Dermis blood vessel endothelial cell (primary cell): ENCODE results near the gene PCDH19. TPM values are rescaled to one million over a fixed set of nuclear protein-coding genes. Genes with fewer than 3 reads are reported as not detected.
"Not testable (repeated sequence)": the region's sequence is repeated elsewhere in the genome, so short reads cannot be mapped to it uniquely, and the experiment has no call there.

Experiments used
- DNase-seq: peaks from one replicate; pipeline ENCODE4 v3.0.0; 2010
- total RNA-seq: library from RNA; depleted of rRNA; stranded (reverse); fragments of >200 nt; gene quantifications from 2 replicates; pipeline ENCODE4 v1.2.3, GENCODE V29; 2014

Gene PCDH19, protein sequence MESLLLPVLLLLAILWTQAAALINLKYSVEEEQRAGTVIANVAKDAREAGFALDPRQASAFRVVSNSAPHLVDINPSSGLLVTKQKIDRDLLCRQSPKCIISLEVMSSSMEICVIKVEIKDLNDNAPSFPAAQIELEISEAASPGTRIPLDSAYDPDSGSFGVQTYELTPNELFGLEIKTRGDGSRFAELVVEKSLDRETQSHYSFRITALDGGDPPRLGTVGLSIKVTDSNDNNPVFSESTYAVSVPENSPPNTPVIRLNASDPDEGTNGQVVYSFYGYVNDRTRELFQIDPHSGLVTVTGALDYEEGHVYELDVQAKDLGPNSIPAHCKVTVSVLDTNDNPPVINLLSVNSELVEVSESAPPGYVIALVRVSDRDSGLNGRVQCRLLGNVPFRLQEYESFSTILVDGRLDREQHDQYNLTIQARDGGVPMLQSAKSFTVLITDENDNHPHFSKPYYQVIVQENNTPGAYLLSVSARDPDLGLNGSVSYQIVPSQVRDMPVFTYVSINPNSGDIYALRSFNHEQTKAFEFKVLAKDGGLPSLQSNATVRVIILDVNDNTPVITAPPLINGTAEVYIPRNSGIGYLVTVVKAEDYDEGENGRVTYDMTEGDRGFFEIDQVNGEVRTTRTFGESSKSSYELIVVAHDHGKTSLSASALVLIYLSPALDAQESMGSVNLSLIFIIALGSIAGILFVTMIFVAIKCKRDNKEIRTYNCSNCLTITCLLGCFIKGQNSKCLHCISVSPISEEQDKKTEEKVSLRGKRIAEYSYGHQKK (N-terminal part only)
- total RNA-seq, result 0.60 and 0.68 TPM in 2 replicates

DNA sequence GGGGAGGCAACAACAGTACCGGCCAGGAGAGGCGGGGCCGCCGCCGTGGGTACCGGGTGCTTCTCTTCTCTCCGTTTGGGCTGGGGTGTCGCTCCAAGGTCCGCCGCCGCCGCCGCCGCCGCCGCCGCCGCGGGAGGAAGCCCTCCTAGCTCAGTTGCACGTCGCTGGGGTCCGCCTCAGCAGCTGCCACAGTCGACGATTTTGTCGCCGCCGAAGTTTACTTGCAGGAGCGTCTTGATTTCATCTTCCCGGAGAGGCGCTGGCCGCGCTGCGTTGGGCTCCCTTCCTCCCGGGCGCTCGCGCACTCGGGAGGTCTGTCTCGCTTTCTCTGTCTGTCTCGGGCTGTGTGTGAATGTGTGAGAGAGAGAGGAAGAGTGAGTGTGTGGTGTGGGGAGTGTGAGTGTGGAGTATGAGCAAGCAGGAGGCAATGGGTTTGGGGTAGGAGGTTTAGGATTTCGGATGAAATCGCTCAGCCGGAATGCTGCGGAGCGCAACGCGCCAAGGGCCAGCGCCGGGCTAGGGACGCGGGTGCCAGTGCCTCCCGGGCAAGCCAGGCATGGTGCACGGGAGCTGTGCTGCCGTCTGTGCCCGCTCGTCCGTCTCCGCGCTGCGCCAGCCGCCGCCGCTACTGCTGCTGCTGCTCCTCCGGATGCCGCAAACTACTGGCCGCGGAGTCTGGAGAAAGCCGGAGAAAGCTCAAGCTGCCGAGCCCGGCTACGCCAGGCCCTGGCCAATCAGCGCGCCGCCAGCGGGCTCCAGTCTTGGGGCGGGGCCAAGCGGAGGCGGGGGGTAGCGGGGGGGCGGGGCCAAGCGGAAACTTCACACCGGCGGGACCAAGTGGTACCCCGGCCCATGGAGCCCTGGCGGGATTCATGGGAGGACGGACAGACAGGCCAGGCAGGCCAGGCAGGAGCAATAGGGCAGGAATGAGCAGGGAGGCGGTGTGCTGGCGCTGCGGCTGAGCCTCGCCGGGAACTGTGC is at the start of gene PCDH19:
TSS of gene PCDH19 (minus strand) at position 664 of the 981 bp plus-strand sequence. CDS start 1,676 bp downstream, outside the sequence.
- peak; percentile 75 for DNase-seq

DNA sequence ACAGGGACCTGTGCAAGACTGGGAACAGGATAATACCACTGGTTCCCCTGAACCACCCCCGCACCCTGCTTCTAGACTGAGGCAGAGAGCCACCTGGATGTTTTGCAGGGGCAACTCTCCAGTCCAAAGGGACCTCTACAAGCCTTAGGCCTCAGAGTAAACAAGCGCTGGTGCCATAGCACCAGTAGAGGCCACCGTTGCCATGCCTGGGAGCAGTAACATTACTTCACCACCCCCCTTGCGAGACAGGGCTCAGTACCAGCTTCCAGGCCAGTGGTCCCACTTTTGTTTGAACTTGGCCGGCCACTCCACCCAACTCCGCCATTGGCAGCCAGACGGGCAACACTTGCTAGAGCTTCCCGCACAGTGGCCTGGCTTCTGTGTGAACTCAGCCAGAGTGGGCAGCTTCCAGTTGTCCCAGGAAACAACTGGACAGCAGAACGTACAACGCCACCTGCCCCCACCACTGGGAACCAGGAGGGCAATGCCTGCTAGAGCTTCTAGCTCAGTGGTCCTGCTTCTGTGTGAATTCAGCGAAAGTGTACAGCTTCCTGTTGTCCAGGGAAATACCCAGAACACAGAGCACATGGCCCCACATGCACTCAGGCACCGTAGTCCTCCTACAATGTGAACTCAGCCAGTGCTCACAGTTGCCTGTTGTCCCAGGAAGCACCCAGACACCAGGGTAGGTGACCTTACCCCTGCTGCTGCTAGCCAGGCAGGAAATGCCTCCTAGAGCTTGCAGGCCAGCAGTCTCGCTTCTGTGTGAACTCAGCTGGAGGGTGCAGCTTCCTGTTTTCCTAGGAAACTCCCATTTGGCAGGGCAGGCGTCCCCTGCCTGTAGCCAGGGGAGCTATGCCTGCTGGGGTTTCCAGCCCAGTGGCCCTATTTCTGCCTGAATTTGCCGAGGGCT is 39.9 kb upstream of the PCDH19 start:
- DNase-seq, result peak; percentile 70

DNA sequence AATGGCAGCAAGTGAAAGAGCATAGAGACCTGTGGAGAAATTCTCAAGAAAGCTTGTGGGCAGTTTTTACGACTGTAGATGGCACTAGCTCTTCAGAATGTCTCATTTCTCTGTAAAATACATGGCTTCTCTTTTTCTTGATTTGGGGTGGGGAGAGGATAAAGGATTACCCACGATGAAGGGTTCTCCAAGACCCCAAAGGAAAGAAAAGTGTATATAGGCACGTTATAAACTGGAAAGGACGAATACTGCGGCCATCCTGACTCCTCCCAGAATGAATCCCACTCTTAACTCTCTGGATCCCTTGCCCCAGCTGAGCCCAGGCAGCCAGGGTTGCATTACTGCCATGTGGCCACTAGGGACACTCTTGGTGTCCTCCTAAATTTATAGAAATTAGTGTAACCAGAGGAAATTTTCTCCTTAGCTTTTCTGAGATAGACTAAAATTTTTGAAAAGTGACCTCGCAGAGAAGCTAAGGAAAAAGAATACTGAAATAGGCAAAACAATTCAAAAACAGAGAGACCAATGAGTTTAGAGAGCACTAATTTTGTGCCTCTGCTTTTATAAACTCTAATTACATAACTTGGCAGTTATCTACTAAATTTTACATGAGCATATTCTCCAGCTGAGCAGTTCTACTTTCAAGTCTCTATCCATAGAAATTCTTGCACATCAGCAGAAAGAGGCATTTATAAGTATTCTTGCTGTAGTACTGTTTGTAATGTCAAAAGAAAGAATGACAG is 37.8 kb upstream of the PCDH19 start:
- peak; percentile 62 for DNase-seq

DNA sequence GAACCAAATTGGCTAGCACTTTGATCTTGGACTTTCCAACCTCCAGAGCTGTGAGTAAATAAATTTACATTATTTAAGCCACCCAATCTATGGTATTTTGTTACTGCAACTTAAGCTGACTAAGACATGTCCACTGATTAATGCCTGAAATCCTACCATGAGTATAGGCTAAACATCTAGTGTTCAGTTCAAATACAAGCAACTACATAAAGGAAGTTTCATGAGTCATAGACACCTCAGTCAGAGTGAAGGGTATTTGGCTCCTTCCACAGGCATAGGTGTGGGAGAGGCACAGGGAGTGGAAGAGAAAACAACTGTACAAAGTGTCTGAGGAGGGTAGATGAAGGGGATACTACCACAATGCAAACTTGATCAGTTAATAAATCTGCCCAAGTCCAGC is 35.5 kb upstream of the PCDH19 start:
- no peak for DNase-seq

DNA sequence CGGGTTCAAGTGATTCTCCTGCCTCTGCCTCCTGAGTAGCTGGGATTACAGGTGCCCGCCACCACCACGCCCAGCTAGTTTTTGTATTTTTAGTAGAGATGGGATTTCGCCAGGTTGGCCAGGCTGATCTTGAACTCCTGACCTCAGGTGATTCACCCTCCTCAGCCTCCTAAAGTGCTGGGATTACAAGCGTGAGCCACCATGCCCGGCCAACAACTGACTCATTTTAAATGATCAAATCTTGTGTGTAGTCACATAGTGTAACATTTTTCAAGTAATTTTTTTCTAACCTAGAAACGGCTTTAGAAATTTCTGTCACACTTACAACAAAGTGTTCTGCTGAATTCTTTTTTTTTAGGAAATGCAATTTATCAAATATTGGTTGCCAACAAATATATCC is 31.2 kb upstream of the PCDH19 start:
- DNase-seq, result not testable (repeated sequence)

DNA sequence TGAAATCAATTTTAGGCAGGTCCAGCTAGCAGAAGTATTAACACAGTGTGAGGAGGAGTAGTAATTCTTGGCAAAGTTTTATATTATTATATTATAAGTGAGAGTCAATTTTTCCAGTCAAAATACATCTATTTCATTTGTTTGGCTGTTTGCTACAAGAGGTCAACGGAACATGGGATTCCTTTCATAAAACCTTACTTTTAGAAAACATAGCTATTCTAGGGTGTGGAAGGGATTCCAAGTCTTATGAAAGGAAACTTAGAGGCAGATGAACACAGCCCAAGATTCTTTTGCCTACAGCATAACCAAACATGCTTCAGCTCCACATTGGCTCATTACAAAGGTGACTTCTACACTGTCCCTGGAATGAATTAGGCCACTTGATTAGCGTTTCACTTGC is 29.9 kb upstream of the PCDH19 start:
- no peak for DNase-seq

DNA sequence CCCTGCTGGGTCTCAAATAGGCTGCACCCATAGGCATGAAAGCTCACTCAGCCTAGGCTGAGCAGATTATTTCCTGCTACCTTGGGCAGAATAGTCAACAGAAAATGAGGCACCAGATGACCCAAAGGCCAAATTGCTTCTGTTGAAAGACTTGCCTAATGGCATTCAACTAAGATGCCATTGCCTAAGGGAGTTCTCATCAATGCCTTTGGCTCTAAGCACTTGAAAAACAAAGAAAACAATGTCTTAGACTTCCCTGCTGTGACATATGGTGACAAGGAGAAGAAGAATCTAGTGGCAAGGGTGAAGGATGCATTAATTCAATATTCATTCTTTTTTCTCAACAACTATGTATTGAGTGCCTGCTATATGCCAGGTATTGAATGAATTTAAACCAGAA is 25.7 kb upstream of the PCDH19 start:
- no peak for DNase-seq

DNA sequence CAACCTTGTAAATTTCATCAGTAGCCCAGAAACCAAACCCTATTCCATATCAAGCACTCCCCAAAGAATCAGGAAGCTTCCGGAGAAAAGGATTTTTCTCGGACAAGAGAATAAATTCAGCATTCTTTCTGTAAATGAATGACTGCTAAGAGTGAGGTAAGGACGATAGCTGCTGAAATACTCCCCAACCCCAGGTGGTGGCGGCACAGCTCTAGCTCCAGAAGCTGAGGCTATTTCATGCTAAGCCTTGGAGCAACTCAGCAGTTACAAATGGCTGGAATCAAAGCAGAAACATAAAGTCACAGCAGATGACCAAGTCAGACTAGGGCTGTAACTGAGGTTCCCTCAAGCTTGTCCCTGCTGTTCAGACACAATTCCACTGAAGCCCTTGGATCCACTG is 13.9 kb upstream of the PCDH19 start:
- DNase-seq, result peak; percentile 54

DNA sequence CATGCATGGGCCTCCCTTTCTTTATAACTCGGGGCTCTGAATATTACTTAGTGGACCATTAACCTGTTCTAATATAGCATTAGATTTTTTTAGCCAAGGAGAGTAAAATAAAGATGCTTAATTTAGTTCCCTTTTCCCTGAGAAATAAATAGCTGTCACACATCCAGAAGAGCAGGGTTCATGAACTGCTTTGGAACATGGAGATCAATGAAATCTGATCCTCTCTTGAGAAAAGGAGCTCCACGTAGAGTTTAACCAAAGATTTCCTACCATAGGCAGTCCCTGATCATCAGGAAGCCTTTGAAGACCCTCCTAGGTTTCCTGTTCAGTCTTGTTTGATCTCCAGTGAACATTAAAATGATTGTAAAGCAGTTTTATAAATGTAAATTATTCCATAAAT is 8.5 kb upstream of the PCDH19 start:
- no peak for DNase-seq

DNA sequence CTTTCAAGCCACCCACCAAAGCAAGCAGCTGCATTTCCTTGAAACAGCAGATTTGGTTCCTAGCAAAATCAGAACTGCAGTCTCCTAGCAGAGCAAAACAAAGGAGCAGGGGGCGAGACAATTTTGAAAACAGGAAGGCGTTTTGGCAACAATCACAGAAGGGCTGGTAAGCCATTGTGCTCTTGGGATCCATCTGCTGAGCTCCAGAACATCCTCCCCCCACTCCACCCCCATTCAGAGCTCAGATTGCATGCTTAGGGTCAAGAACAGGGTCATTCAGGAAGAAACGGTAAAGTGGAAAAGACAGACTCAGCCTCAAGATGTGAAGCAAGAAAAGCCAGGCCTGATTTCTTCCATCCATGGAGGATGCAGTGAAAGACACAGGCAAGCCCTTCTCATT is 7.6 kb upstream of the PCDH19 start:
- peak; percentile 84 for DNase-seq

DNA sequence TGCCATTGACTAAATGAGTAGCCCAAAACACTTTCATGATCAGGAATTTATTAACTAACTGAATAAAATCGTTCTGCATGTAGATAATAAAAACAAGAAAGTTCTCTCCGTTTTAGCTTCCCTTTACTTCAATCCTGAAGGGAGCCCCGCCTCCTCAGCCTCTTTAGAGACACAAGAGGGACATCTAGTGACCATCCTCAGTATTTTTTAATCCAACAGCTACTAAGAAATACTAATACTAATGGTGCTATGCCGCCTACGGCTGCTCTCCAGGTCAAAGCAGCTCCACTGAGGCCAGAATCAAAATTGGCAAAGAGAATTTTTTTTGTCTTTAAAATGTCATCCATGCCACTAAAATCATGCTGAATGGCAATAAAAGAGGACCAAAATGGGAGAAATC is 3.2 kb upstream of the PCDH19 start:
- peak; percentile 75 for DNase-seq

DNA sequence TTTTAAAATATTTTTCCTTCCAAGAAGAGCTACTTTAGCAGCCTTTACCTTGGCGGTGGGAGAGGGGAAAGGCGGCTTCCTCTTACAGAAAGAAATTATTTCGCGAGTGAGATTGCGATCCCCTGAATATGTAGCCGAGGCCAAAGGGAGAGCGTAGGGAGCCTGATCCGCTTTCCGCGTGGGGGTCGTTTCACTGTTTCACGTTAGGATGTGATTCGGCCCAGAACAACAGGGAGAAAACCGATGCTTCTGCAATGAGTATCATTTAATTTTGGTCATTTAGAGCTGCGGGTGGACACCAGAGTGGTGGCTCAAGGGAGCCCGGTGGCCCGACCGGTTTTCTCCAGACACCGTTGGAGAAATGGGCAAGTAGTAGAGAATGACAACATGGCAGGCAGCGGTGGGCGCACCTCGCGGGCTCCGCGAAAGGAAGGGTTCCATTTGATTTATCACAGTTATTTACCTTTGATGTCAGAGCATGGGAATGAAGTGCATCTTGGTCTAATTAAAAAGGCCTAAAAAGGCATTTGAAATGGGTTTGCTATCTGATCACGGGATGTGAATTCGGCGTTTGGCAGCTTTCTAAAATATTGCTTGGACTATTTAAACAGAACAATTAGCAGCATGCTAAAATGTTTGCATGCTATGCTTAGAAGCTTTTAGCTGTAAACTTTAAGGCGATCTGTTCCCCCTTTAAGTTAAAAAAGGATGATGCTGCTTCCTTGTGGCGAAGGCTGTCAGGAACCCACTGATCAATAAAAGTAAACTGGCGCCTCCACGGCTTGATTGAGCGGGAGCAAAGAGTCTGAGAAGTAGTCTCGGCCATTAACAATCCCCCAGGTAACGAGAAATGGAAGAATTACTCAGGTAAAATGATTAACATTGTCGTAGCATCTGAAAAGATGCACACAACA is 2.0 kb upstream of the PCDH19 start:
- no peak for DNase-seq

DNA sequence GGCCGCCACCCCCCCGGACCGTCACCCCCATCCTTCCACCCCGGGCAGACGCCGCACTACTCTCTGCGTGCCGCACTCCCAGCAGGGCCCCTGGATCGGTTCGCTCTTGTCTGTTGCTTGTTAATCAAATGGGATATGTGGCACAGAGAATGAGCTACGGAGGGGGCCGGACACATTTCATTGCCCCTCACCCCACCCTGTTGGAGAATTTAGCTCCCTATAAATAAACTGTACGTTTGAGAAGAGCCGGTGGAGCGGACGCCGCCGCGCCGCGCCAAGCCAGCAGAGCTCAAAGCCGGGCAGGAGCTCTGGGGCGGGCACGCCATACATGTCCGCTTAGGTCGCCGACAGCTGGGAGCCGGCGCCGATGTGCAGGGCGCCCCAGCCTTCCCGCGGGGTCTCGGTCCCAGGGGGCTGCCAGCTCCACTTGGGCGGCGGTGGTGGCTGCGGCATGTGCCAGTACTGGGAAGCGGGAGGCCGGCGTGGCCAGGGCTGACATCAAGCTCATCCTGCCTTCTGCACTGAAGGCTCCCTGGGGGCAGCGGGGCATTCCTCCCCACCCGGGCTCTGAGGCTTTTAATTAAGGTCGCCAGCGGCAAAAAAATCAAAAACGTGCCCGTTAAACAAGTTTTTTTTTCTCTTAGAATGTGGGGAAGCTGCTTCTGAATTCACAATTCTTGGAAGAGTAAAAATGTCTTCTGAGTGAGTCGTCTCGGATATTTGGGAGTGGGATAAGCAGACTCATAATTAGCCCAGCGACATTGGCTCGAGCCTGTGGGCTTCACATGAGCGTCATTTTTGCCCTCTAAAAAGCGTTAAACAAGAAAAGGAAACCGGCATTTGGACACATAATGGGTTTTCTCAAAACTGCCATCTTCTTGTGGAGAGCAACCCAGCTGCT is 1.1 kb upstream of the PCDH19 start:
- peak; percentile 20 for DNase-seq

DNA sequence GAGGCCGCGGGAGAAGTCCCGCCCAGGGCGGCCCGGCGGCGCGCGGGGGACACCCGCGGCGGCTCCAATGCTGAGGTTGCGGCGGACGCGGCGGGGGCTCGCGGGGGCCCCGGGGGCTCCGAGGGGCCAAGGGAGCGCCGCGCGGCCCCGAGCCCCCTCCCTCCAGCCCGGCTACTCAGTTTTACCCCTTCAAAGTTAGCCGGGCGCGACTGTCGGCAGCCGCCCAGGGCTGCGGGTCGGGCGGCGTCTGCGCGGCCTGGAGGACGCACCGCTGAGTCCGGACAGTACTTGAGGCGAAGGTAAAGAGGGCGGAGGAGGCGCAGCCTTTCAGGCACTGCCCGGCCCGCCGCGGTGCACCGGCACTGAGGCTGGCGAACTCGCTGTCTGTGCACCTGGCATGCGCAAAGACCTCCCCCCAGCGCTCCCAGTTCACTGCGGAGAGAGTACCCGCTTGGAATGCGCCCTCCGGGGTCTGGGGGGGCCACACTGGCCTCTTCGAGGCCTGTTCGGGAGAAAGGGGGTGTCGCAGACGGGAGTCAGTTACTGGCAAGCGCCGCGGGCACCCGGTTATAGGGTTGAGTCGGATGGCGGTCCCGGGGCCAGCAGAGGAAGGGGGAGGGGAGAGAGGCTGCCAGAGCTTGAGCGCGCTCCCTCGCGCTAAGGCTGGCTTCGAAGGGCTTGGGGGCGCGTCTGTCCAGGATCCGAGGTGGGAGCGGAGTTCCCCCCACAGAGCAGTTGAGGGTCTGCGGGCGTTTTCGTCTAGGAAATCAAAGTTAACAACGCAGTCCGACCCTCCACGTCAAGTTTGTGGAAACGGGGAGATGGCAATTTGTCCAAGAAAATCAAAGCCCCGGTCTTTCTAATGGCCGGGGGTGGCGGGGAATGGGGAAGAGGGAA is 1.1 kb downstream of the PCDH19 start:
- no peak for DNase-seq

DNA sequence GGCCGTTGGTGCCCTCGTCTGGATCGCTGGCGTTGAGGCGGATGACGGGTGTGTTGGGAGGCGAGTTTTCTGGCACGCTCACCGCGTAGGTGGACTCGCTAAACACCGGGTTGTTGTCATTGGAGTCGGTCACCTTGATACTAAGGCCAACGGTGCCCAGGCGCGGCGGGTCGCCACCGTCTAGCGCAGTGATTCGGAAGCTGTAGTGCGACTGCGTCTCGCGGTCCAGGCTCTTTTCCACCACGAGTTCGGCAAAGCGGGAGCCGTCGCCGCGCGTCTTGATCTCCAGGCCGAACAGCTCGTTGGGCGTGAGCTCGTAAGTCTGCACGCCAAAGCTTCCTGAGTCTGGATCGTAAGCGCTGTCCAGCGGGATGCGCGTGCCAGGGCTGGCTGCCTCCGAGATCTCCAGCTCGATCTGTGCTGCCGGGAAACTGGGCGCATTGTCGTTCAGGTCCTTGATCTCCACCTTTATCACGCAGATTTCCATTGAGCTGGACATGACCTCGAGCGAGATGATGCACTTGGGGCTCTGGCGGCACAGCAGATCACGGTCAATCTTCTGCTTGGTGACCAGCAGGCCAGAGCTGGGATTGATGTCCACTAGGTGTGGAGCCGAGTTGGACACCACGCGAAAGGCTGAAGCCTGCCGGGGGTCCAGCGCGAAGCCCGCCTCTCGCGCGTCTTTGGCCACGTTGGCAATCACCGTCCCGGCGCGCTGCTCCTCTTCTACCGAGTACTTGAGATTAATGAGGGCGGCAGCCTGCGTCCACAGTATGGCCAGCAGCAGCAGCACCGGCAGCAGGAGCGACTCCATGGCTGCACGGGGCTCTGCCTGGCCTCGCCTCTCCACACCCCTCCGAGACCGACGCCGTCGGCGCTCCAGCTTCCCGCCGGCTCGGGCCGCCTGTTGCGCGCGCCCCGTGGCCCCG is 2.0 kb downstream of the PCDH19 start:
- DNase-seq, result peak; percentile 34

DNA sequence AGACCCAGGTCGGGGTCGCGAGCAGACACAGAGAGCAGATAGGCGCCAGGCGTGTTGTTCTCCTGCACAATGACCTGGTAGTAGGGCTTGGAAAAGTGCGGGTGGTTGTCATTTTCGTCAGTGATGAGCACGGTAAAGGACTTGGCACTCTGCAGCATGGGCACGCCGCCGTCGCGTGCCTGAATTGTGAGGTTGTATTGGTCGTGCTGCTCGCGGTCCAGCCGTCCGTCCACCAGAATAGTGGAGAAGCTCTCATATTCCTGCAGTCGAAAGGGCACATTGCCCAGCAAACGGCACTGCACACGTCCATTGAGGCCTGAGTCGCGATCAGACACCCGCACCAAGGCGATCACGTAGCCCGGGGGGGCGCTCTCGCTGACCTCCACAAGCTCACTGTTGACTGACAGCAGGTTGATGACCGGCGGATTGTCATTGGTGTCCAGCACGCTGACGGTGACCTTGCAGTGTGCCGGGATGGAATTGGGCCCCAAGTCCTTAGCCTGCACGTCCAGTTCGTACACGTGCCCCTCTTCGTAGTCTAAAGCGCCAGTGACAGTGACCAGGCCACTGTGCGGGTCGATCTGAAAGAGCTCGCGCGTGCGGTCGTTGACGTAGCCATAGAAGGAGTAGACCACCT is 2.8 kb downstream of the PCDH19 start:
- no peak for DNase-seq
